GM12892 (cell line): ENCODE measurements around the gene RPS19BP1.
A peak's percentile ranks its signal among the peaks of the same experiment; 100 is the strongest.

Source experiments
- DNase-seq: peaks from one replicate; pipeline ENCODE4 v3.0.0; 2011; ENCODE audit not compliant: insufficient read length
- FAIRE-seq: peaks from 2 replicates; lab custom pipeline; 2011; peaks lifted over from hg19 to GRCh38; lab: Jason Lieb, UNC
- POLR2A ChIP-seq: IDR thresholded peaks from 2 replicates; pipeline ENCODE4 v1.6.1; 2011; ENCODE audit warnings: low read depth, low read length, control low read depth
- POLR2AphosphoS5 ChIP-seq: IDR thresholded peaks from 2 replicates; pipeline ENCODE4 v1.6.1; 2011; ENCODE audit warnings: low read depth, low read length, control low read depth
- TAF1 ChIP-seq: IDR thresholded peaks from 2 replicates; pipeline ENCODE4 v1.6.1; 2011; ENCODE audit warnings: low read depth, mild to moderate bottlenecking, control low read depth, low read length, borderline replicate concordance

Gene RPS19BP1

GRCh38 chr22:39502789-39503409, 29.6 kb downstream of the RPS19BP1 start:
- DNase-seq (no peak), FAIRE-seq (peak; percentile 67)
- TF ChIP-seq POLR2A, result no peak
- TF ChIP-seq TAF1, result no peak
- TF ChIP-seq POLR2AphosphoS5, result no peak

GRCh38 chr22:39502109-39502788, 30.3 kb downstream of the RPS19BP1 start, which contains the start of gene MIEF1:
Gene MIEF1 (plus strand): TSS chr22:39502290. CDS start chr22:39511295, 9,005 bp downstream.
- FAIRE-seq (peak; percentile 99), DNase-seq (peak; percentile 99)
- TF ChIP-seq POLR2AphosphoS5 (peak; percentile 85), POLR2A (peak; percentile 85; the same call in 1 of the 2 replicates), TAF1 (peak; percentile 61; the same call in 1 of the 2 replicates)

GRCh38 chr22:39501644-39502108, 30.9 kb downstream of the RPS19BP1 start:
- TF ChIP-seq POLR2A (no peak), TAF1 (no peak), POLR2AphosphoS5 (no peak)
- FAIRE-seq, result no peak
- DNase-seq, result no peak

GRCh38 chr22:39500101-39500500, 32.4 kb downstream of the RPS19BP1 start:
- FAIRE-seq, result no peak
- TF ChIP-seq POLR2A, result no peak
- no peak for TF ChIP-seq TAF1
- no peak for TF ChIP-seq POLR2AphosphoS5
- no peak for DNase-seq

GRCh38 chr22:39498802-39499201, 33.7 kb downstream of the RPS19BP1 start:
- DNase-seq (no peak), FAIRE-seq (no peak)
- no peak for TF ChIP-seq POLR2A

- FAIRE-seq, result no peak
- no peak for DNase-seq
Measured at GRCh38 chr22:39498368-39498767, 34.2 kb downstream of the RPS19BP1 start.

GRCh38 chr22:39497429-39497828, 35.1 kb downstream of the RPS19BP1 start:
- DNase-seq (no peak), FAIRE-seq (no peak)
- no peak for TF ChIP-seq POLR2AphosphoS5
- TF ChIP-seq POLR2A, result no peak
- TF ChIP-seq TAF1, result no peak

More at GRCh38 chr22:39498368-39498767, 34.2 kb downstream of the RPS19BP1 start:
- TF ChIP-seq POLR2A (no peak), TAF1 (no peak), POLR2AphosphoS5 (no peak)

GRCh38 chr22:39496131-39496838, 36.3 kb downstream of the RPS19BP1 start:
- FAIRE-seq (peak; percentile 77), DNase-seq (no peak)
- no peak for TF ChIP-seq POLR2A
- TF ChIP-seq TAF1, result no peak
- TF ChIP-seq POLR2AphosphoS5, result no peak

- no peak for FAIRE-seq
- DNase-seq, result no peak
- TF ChIP-seq POLR2AphosphoS5 (no peak), TAF1 (no peak), POLR2A (no peak)
Measured at GRCh38 chr22:39494471-39495120, 38.0 kb downstream of the RPS19BP1 start.

GRCh38 chr22:39493759-39494158, 38.8 kb downstream of the RPS19BP1 start:
- DNase-seq, result no peak
- no peak for FAIRE-seq

GRCh38 chr22:39492186-39492585, 40.4 kb downstream of the RPS19BP1 start:
- FAIRE-seq, result no peak

More at GRCh38 chr22:39493759-39494158, 38.8 kb downstream of the RPS19BP1 start:
- TF ChIP-seq POLR2AphosphoS5 (no peak), POLR2A (no peak), TAF1 (no peak)

More at GRCh38 chr22:39492186-39492585, 40.4 kb downstream of the RPS19BP1 start:
- TF ChIP-seq POLR2A, result no peak
- TF ChIP-seq TAF1, result no peak
- TF ChIP-seq POLR2AphosphoS5, result no peak
- DNase-seq, result no peak
